Vagina (tissue), 2 donors: ENCODE data around the gene ARID1B.

Experiments used
- POLR2A ChIP-seq, 2 donors: fragments of 450-650 bp; IDR thresholded peaks; one replicate each; pipeline ENCODE4 v1.6.1; 2017; ENCODE audit warnings: antibody characterized with exemption in 2 of 2, mild to moderate bottlenecking in 2 of 2, moderate library complexity in 2 of 2
- POLR2AphosphoS5 ChIP-seq, 2 donors: sonication (generic); formaldehyde crosslinking; IDR thresholded peaks; one replicate each; pipeline ENCODE4 v1.9.0; 2017; ENCODE audit warnings: antibody characterized with exemption in 2 of 2, mild to moderate bottlenecking in 2 of 2, low read depth in 1 of 2; ENCODE audit not compliant: insufficient read depth in 1 of 2
- TF ChIP-seq, protein P1 (sequence below), 3 experiments: fragments of 450-650 bp in 2 of 3; fragments of 200-600 bp in 1 of 3; sonication (generic) in 1 of 3; IDR thresholded peaks; one replicate each; pipeline ENCODE4 v1.5.1; 2017 to 2019; ENCODE audit warnings: antibody characterized with exemption in 3 of 3, mild to moderate bottlenecking in 2 of 3, moderate library complexity in 2 of 3

DNA sequence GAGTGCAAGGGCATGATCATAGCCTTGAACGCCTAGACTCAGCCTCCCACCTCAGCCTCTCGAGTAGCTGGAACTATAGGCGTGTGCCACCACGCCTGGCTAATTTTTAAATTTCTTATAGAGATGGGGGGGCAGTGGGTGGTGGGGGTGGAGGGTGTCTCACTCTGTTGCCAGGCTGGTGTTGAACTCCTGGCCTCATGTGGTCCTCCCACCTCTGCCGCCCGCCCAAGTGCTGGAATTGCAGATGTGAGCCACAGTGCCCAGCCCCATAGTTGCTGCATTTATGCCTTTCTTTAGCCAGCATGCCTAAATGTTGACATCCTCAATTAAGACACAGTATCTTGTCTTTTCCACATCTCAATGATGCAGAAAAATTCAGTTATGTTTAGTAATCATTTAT is 171.1 kb downstream of the ARID1B start:
- TF ChIP-seq, protein P1, sequence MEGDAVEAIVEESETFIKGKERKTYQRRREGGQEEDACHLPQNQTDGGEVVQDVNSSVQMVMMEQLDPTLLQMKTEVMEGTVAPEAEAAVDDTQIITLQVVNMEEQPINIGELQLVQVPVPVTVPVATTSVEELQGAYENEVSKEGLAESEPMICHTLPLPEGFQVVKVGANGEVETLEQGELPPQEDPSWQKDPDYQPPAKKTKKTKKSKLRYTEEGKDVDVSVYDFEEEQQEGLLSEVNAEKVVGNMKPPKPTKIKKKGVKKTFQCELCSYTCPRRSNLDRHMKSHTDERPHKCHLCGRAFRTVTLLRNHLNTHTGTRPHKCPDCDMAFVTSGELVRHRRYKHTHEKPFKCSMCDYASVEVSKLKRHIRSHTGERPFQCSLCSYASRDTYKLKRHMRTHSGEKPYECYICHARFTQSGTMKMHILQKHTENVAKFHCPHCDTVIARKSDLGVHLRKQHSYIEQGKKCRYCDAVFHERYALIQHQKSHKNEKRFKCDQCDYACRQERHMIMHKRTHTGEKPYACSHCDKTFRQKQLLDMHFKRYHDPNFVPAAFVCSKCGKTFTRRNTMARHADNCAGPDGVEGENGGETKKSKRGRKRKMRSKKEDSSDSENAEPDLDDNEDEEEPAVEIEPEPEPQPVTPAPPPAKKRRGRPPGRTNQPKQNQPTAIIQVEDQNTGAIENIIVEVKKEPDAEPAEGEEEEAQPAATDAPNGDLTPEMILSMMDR (IDR thresholded peaks at IDR 0.05) = no peak
- TF ChIP-seq POLR2A (IDR thresholded peaks at IDR 0.05) (no peak), POLR2AphosphoS5 (IDR thresholded peaks at IDR 0.05; ENCODE audit: insufficient read depth in 1 of 2, low read depth in 1 of 2) (no peak)
